Neural progenitor cell (in vitro differentiated cells): ENCODE results near the gene GNG14.

Source experiments
- CTCF ChIP-seq: fragments of 200-600 bp; sonication (generic); IDR thresholded peaks from 2 replicates; pipeline ENCODE4 v1.5.1; 2017; ENCODE audit warnings: antibody characterized with exemption, mild to moderate bottlenecking
- EZH2 ChIP-seq: fragments of 200-600 bp; sonication (generic); IDR thresholded peaks from 2 replicates; pipeline ENCODE4 v1.6.1; 2017; ENCODE audit warnings: antibody characterized with exemption, mild to moderate bottlenecking, moderate library complexity
- EZH2phosphoT487 ChIP-seq: fragments of 200-600 bp; sonication (generic); IDR thresholded peaks from 2 replicates; pipeline ENCODE4 v1.6.1; 2017; ENCODE audit warnings: antibody characterized with exemption

- no peak for TF ChIP-seq CTCF
- TF ChIP-seq EZH2, result no peak
- no peak for TF ChIP-seq EZH2phosphoT487
Observed at GRCh38 chr19:12696366-12697335, 8.9 kb downstream of the GNG14 start, which contains the start of gene FBXW9.
